Brain microvascular endothelial cell (primary cell): ENCODE data around the gene TEKTIP1.

Experiments used
- DNase-seq: peaks from one replicate; pipeline ENCODE4 v3.0.0-alpha.2; 2020
- H3K27ac ChIP-seq: fragments of 250-450 bp; sonication (Bioruptor Pico); 2 replicates; pipeline ENCODE4 v1.5.1; 2020; ENCODE audit warnings: mild to moderate bottlenecking, moderate library complexity
- H3K27me3 ChIP-seq: fragments of 250-450 bp; sonication (Bioruptor Pico); replicated peaks from 2 replicates; pipeline ENCODE4 v1.5.1; 2020; ENCODE audit warnings: mild to moderate bottlenecking
- H3K36me3 ChIP-seq: fragments of 250-450 bp; sonication (Bioruptor Pico); replicated peaks from 2 replicates; pipeline ENCODE4 v1.5.1; 2020; ENCODE audit warnings: mild to moderate bottlenecking
- H3K4me3 ChIP-seq: 2 replicates; pipeline ENCODE4 v1.5.1; 2011; ENCODE audit warnings: low read depth, mild to moderate bottlenecking, control low read depth, low read length, moderate library complexity
- CTCF ChIP-seq: IDR thresholded peaks from 2 replicates; pipeline ENCODE4 v1.5.1; 2011; ENCODE audit warnings: low read depth, mild to moderate bottlenecking, moderate library complexity, low read length, control low read depth, inconsistent platforms; ENCODE audit errors: missing control alignments
- in situ Hi-C: cut with HindIII; loops from 2 replicates; pipeline ENCODE4 v1.10.0; 2017; ENCODE audit warnings: low sequenced_read_pairs, low pct_ligation_motif_present

The TEKTIP1 gene

GRCh38 chr19:3544742-3545668 lies 6.0 kb downstream of the TEKTIP1 start:
- Histone ChIP-seq H3K27ac (no peak overlapping the region), H3K27me3 (no peaks in the 10 kb centered on the region), H3K36me3 (peaks cover 68% of the 10 kb centered on the region), H3K4me3 (no peak overlapping the region)
- no peak for DNase-seq
- peak; percentile 99 for TF ChIP-seq CTCF
- in situ Hi-C loops, result no loop called here

- Histone ChIP-seq H3K27ac (no peak overlapping the region), H3K27me3 (no peaks in the 10 kb centered on the region), H3K36me3 (peaks cover 73% of the 10 kb centered on the region), H3K4me3 (no peak overlapping the region)
- no peak for TF ChIP-seq CTCF
- in situ Hi-C loops, result no loop called here
- no peak for DNase-seq
Measured at GRCh38 chr19:3545669-3546034, 6.7 kb downstream of the TEKTIP1 start.

GRCh38 chr19:3546119-3546518 lies 7.1 kb downstream of the TEKTIP1 start:
- H3K27ac ChIP-seq, result no peak overlapping the region
- no peak for TF ChIP-seq CTCF
- H3K27me3 ChIP-seq, result no peaks in the 10 kb centered on the region
- H3K36me3 ChIP-seq, result peaks cover 78% of the 10 kb centered on the region
- in situ Hi-C loops, result no loop called here
- DNase-seq, result no peak
- no peak overlapping the region for H3K4me3 ChIP-seq

GRCh38 chr19:3547301-3547731 lies 8.3 kb downstream of the TEKTIP1 start:
- no peak for DNase-seq
- Histone ChIP-seq H3K27ac (no peak overlapping the region), H3K4me3 (no peak overlapping the region), H3K27me3 (no peaks in the 10 kb centered on the region), H3K36me3 (peaks cover 71% of the 10 kb centered on the region)
- TF ChIP-seq CTCF, result peak; percentile 80
- in situ Hi-C loops, result no loop called here

- Histone ChIP-seq H3K36me3 (peaks cover 66% of the 10 kb centered on the region), H3K4me3 (no peak overlapping the region), H3K27ac (no peak overlapping the region), H3K27me3 (no peaks in the 10 kb centered on the region)
- TF ChIP-seq CTCF, result no peak
- in situ Hi-C loops, result no loop called here
- no peak for DNase-seq
Measured at GRCh38 chr19:3547767-3548282, 8.9 kb downstream of the TEKTIP1 start.

- TF ChIP-seq CTCF, result no peak
- in situ Hi-C loops, result no loop called here
Measured at GRCh38 chr19:3548606-3549005, 9.6 kb downstream of the TEKTIP1 start.

More at GRCh38 chr19:3548606-3549005, 9.6 kb downstream of the TEKTIP1 start:
- Histone ChIP-seq H3K27ac (no peak overlapping the region), H3K27me3 (no peaks in the 10 kb centered on the region), H3K4me3 (no peak overlapping the region), H3K36me3 (peaks cover 61% of the 10 kb centered on the region)
- DNase-seq, result no peak
